Fibroblast of lung (primary cell): ENCODE data around the gene ATG4C. TPM values are rescaled to one million over a fixed set of nuclear protein-coding genes. Genes with fewer than 3 reads are reported as not detected.

ENCODE experiments used
- DNase-seq, 2 donors: peaks; one replicate each; pipeline versions ENCODE4 v3.0.0 to v3.0.0-alpha.2; 2010; ENCODE audit warnings: low read depth in 2 of 2
- H2AFZ ChIP-seq: 2 replicates; pipeline ENCODE4 v1.5.1; 2012; ENCODE audit warnings: low read length, control low read depth, inconsistent platforms
- H3K27ac ChIP-seq: 2 replicates; pipeline ENCODE4 v1.5.1; 2011; ENCODE audit warnings: low read length, control low read depth; ENCODE audit not compliant: insufficient read depth
- H3K27me3 ChIP-seq: 2 replicates; pipeline ENCODE4 v1.5.1; 2011; ENCODE audit warnings: mild to moderate bottlenecking, low read length; ENCODE audit not compliant: control insufficient read depth, insufficient read depth
- H3K36me3 ChIP-seq: 2 replicates; pipeline ENCODE4 v1.5.1; 2011; ENCODE audit warnings: low read length; ENCODE audit not compliant: control insufficient read depth, insufficient read depth
- H3K4me1 ChIP-seq: 2 replicates; pipeline ENCODE4 v1.5.1; 2011; ENCODE audit warnings: low read length; ENCODE audit not compliant: control insufficient read depth, insufficient read depth; ENCODE audit errors: extremely low read depth
- H3K4me2 ChIP-seq: 2 replicates; pipeline ENCODE4 v1.5.1; 2011; ENCODE audit warnings: low read length, control low read depth; ENCODE audit not compliant: insufficient read depth; ENCODE audit errors: extremely low read depth
- H3K4me3 ChIP-seq, 4 experiments: fragments of 200-600 bp in 1 of 4; sonication (generic) in 1 of 4; replicated peaks in 1 of 4; 2 replicates each; pipeline ENCODE4 v1.5.1; 2011 to 2016; ENCODE audit warnings: low read length in 4 of 4, low read depth in 3 of 4, mild to moderate bottlenecking in 3 of 4, control low read depth in 2 of 4, inconsistent platforms in 1 of 4, mixed read lengths in 1 of 4; ENCODE audit not compliant: insufficient read depth in 1 of 4; ENCODE audit errors: control extremely low read depth in 1 of 4
- H3K79me2 ChIP-seq: 2 replicates; pipeline ENCODE4 v1.5.1; 2012; ENCODE audit warnings: mild to moderate bottlenecking, low read length, inconsistent platforms; ENCODE audit not compliant: control insufficient read depth, insufficient read depth
- H3K9ac ChIP-seq: 2 replicates; pipeline ENCODE4 v1.5.1; 2011; ENCODE audit warnings: mild to moderate bottlenecking, low read length, control low read depth; ENCODE audit not compliant: insufficient read depth
- H3K9me3 ChIP-seq: 2 replicates; pipeline ENCODE4 v1.5.1; 2012; ENCODE audit warnings: low read depth, low read length; ENCODE audit not compliant: control insufficient read depth, insufficient read depth
- H4K20me1 ChIP-seq: 2 replicates; pipeline ENCODE4 v1.5.1; 2011; ENCODE audit warnings: low read length; ENCODE audit not compliant: control insufficient read depth, insufficient read depth; ENCODE audit errors: extremely low read depth
- CTCF ChIP-seq, 2 donors: IDR thresholded peaks in 1 of 2; conservative IDR thresholded peaks in 1 of 2; 1 replicate in 1 of 2; 2 replicates in 1 of 2; pipeline ENCODE4 v1.5.1; 2011 to 2012; ENCODE audit warnings: low read length in 2 of 2, control low read depth in 1 of 2, inconsistent platforms in 1 of 2, low read depth in 1 of 2, mild to moderate bottlenecking in 1 of 2
- EZH2 ChIP-seq: IDR thresholded peaks from 2 replicates; pipeline ENCODE4 v1.5.1; 2012; ENCODE audit warnings: low read length, control low read depth, mild to moderate bottlenecking; ENCODE audit errors: missing control alignments
- polyA plus RNA-seq, 2 donors: library from polyadenylated mRNA; depleted of rRNA in 1 of 2; stranded (reverse) in 1 of 2; unstranded in 1 of 2; fragments of >200 nt; gene quantifications; 2 replicates each; pipeline ENCODE4 v1.2.1, GENCODE V29; 2011 to 2012; ENCODE audit warnings: missing spikeins in 1 of 2
- total RNA-seq: library from RNA; depleted of rRNA; stranded (reverse); fragments of >200 nt; gene quantifications from 2 replicates; pipeline ENCODE4 v1.2.1, GENCODE V29; 2014

Gene ATG4C
- total and polyA plus RNA-seq, 2 donors (not counting 1 experiment from before 2014, with no cell fraction given): 9.0 to 12.1 TPM

DNA sequence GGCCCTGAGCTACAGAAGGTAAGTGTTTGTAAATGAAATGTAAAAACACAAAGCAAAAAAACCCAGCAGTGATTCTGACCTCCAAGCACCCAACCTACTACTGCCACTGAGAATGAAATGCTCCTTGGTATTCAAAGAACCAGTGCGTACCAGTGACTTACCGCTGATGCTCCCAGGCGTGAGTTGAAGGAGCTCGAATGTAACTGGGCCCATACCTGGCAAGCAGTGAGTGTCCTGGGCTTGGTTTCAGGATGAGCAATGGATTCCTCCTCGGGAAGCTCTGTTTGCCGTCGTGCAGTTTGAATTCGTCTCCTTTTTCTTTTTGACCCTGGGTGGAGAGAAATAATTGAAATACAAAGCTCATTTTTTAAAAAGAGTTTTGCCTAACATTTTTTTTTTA, 121.9 kb downstream of the ATG4C start:
- DNase-seq: no peak
- H3K27ac ChIP-seq: no peak overlapping the region
- TF ChIP-seq EZH2 (no peak), CTCF (conservative IDR thresholded peaks at IDR 0.05 in 1 of 2, IDR thresholded peaks at IDR 0.05 in 1 of 2; ENCODE audit: low read depth in 1 of 2, low read length in 2 of 2) (no peak)
- H3K4me3 ChIP-seq: no peak overlapping the region
- no peak overlapping the region for H3K4me2 ChIP-seq
- H3K36me3 ChIP-seq: no peaks in the 10 kb centered on the region
- no peaks in the 10 kb centered on the region for H3K4me1 ChIP-seq
- no peak overlapping the region for H3K9ac ChIP-seq
- no peaks in the 10 kb centered on the region for H3K27me3 ChIP-seq
- no peaks in the 10 kb centered on the region for H3K9me3 ChIP-seq
- no peaks in the 10 kb centered on the region for H4K20me1 ChIP-seq
- H2AFZ ChIP-seq: no peak overlapping the region
- H3K79me2 ChIP-seq: no peaks in the 10 kb centered on the region

- Histone ChIP-seq H3K79me2 (no peaks in the 10 kb centered on the region), H2AFZ (no peak overlapping the region), H3K27ac (no peak overlapping the region), H3K27me3 (no peaks in the 10 kb centered on the region), H3K36me3 (no peaks in the 10 kb centered on the region), H3K9me3 (no peaks in the 10 kb centered on the region), H3K4me1 (no peaks in the 10 kb centered on the region), H3K4me2 (no peak overlapping the region), H3K9ac (no peak overlapping the region), H3K4me3 (no peak overlapping the region), H4K20me1 (no peaks in the 10 kb centered on the region)
- peak in 1 of 2 donors; percentile 13 for DNase-seq
- peak; percentile 38 to 46 for TF ChIP-seq CTCF (conservative IDR thresholded peaks at IDR 0.05 in 1 of 2, IDR thresholded peaks at IDR 0.05 in 1 of 2; ENCODE audit: low read depth in 1 of 2, low read length in 2 of 2)
- no peak for TF ChIP-seq EZH2
Observed at GRCh38 chr1:62906428-62906886, 122.5 kb downstream of the ATG4C start.

- Histone ChIP-seq H3K36me3 (no peaks in the 10 kb centered on the region), H3K27ac (no peak overlapping the region), H3K4me2 (no peak overlapping the region), H3K4me3 (no peak overlapping the region), H3K9me3 (no peaks in the 10 kb centered on the region), H3K79me2 (no peaks in the 10 kb centered on the region), H3K27me3 (no peaks in the 10 kb centered on the region), H3K9ac (no peak overlapping the region), H2AFZ (no peak overlapping the region), H4K20me1 (no peaks in the 10 kb centered on the region), H3K4me1 (no peaks in the 10 kb centered on the region)
- DNase-seq: no peak
- no peak for TF ChIP-seq CTCF (conservative IDR thresholded peaks at IDR 0.05 in 1 of 2, IDR thresholded peaks at IDR 0.05 in 1 of 2; ENCODE audit: low read depth in 1 of 2, low read length in 2 of 2)
- TF ChIP-seq EZH2: no peak
Observed at GRCh38 chr1:62908168-62908695, 124.3 kb downstream of the ATG4C start.
